DND-41 (cell line): ENCODE data around the gene CAPN2.

ENCODE experiments used
- EZH2 ChIP-seq: IDR thresholded peaks from 3 replicates; pipeline ENCODE4 v1.6.1; 2012; ENCODE audit warnings: borderline replicate concordance, low read depth, mild to moderate bottlenecking, moderate library complexity, low read length, inconsistent platforms; ENCODE audit not compliant: severe bottlenecking
- TF ChIP-seq, protein P1 (sequence below): IDR thresholded peaks from 2 replicates; pipeline ENCODE4 v1.5.1; 2012; ENCODE audit warnings: borderline replicate concordance, low read length, moderate library complexity, mild to moderate bottlenecking; ENCODE audit not compliant: poor library complexity, severe bottlenecking; ENCODE audit errors: extremely low read depth

- TF ChIP-seq EZH2 = no peak
- TF ChIP-seq, protein P1, sequence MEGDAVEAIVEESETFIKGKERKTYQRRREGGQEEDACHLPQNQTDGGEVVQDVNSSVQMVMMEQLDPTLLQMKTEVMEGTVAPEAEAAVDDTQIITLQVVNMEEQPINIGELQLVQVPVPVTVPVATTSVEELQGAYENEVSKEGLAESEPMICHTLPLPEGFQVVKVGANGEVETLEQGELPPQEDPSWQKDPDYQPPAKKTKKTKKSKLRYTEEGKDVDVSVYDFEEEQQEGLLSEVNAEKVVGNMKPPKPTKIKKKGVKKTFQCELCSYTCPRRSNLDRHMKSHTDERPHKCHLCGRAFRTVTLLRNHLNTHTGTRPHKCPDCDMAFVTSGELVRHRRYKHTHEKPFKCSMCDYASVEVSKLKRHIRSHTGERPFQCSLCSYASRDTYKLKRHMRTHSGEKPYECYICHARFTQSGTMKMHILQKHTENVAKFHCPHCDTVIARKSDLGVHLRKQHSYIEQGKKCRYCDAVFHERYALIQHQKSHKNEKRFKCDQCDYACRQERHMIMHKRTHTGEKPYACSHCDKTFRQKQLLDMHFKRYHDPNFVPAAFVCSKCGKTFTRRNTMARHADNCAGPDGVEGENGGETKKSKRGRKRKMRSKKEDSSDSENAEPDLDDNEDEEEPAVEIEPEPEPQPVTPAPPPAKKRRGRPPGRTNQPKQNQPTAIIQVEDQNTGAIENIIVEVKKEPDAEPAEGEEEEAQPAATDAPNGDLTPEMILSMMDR = no peak
These were observed 49.4 kb upstream of the CAPN2 start for GRCh38 chr1:223662943-223663342.
